IMR-90 (cell line): ENCODE data around the gene PTGES2. TPM values are rescaled to one million over a fixed set of nuclear protein-coding genes. Genes with fewer than 3 reads are reported as not detected.

Experiments
- ATAC-seq: fragments of 200-7000 bp; cut with Tn5 transposase; 2 replicates; pipeline ENCODE4 v1.9.1; 2020; ENCODE audit warnings: low read depth, mild to moderate bottlenecking, moderate library complexity
- BruUV-seq: library from RNA; stranded (reverse); fragments of 400-500 nt; replicated peaks from 2 replicates; lab custom pipeline; 2021; lab: Mats Ljungman, UMichigan
- CTCF ChIA-PET: fragments of 300-600 bp; formaldehyde crosslinking; extraction: SDS; loops from one replicate; lab custom pipeline; 2021; ENCODE audit warnings: antibody characterized with exemption; lab: Yijun Ruan, JAX
- POLR2A ChIA-PET: fragments of 300-600 bp; sonication (Branson Sonifier 250); formaldehyde crosslinking; loops from one replicate; lab custom pipeline; 2022; ENCODE audit warnings: antibody characterized with exemption; ENCODE audit not compliant: unreplicated experiment; lab: Charles Lee
- DNase-seq: peaks from one replicate; pipeline ENCODE4 v3.0.0; 2013
- H2AFZ ChIP-seq: replicated peaks from 2 replicates; pipeline ENCODE3; 2013; ENCODE audit warnings: low read length, mild to moderate bottlenecking; ENCODE audit not compliant: poor library complexity
- H2AK5ac ChIP-seq: 2 replicates; pipeline ENCODE4 v1.6.1; 2013; ENCODE audit warnings: low read depth, low read length, inconsistent platforms
- H2AK9ac ChIP-seq: replicated peaks from 2 replicates; pipeline ENCODE3; 2013; ENCODE audit warnings: mild to moderate bottlenecking, low read depth, low read length, moderate library complexity; ENCODE audit not compliant: poor library complexity
- H2BK120ac ChIP-seq: 2 replicates; pipeline ENCODE4 v1.6.1; 2013; ENCODE audit warnings: low read depth, low read length, inconsistent platforms
- H2BK15ac ChIP-seq: 3 replicates; pipeline ENCODE4 v1.6.1; 2013; ENCODE audit warnings: low read depth, low read length, inconsistent platforms
- H2BK20ac ChIP-seq: 2 replicates; pipeline ENCODE4 v1.6.1; 2013; ENCODE audit warnings: low read depth, mild to moderate bottlenecking, inconsistent platforms, low read length, moderate library complexity
- H2BK5ac ChIP-seq: 2 replicates; pipeline ENCODE4 v1.6.1; 2013; ENCODE audit warnings: mild to moderate bottlenecking, low read depth, low read length, inconsistent platforms; ENCODE audit not compliant: poor library complexity, severe bottlenecking
- H3K14ac ChIP-seq: replicated peaks from 2 replicates; pipeline ENCODE4 v1.6.1; 2013; ENCODE audit warnings: low read depth, low read length, inconsistent platforms
- H3K18ac ChIP-seq: 2 replicates; pipeline ENCODE4 v1.6.1; 2013; ENCODE audit warnings: low read depth, low read length, control low read depth
- H3K23ac ChIP-seq: 2 replicates; pipeline ENCODE4 v1.6.1; 2013; ENCODE audit warnings: low read depth, low read length, inconsistent platforms
- H3K27ac ChIP-seq: 2 replicates; pipeline ENCODE4 v1.5.1; 2013; ENCODE audit warnings: mild to moderate bottlenecking, control low read depth, low read length; ENCODE audit not compliant: insufficient read depth
- H3K27me3 ChIP-seq: 2 replicates; pipeline ENCODE4 v1.6.1; 2013; ENCODE audit warnings: low read length; ENCODE audit not compliant: control insufficient read depth, insufficient read depth
- H3K36me3 ChIP-seq: 2 replicates; pipeline ENCODE4 v1.6.1; 2013; ENCODE audit warnings: low read length, mixed read lengths; ENCODE audit not compliant: control insufficient read depth, insufficient read depth
- H3K4ac ChIP-seq: 2 replicates; pipeline ENCODE4 v1.6.1; 2013; ENCODE audit warnings: low read depth, low read length, inconsistent platforms
- H3K4me1 ChIP-seq: 2 replicates; pipeline ENCODE4 v1.6.1; 2013; ENCODE audit warnings: low read length, mixed read lengths; ENCODE audit not compliant: control insufficient read depth, insufficient read depth
- H3K4me2 ChIP-seq: 2 replicates; pipeline ENCODE4 v1.6.1; 2013; ENCODE audit warnings: low read depth, mild to moderate bottlenecking, control low read depth, low read length, moderate library complexity
- H3K4me3 ChIP-seq: 2 replicates; pipeline ENCODE4 v1.5.1; 2013; ENCODE audit warnings: low read depth, mild to moderate bottlenecking, control low read depth, low read length, moderate library complexity; ENCODE audit not compliant: insufficient read depth
- H3K56ac ChIP-seq: 2 replicates; pipeline ENCODE4 v1.6.1; 2013; ENCODE audit warnings: low read length, inconsistent platforms; ENCODE audit not compliant: insufficient read depth; ENCODE audit errors: extremely low read depth
- H3K79me1 ChIP-seq, 2 experiments: 2 replicates each; pipeline ENCODE4 v1.6.1; 2013; ENCODE audit warnings: low read length in 2 of 2, inconsistent platforms in 1 of 2, low read depth in 1 of 2
- H3K9ac ChIP-seq: 2 replicates; pipeline ENCODE4 v1.6.1; 2013; ENCODE audit warnings: low read depth, low read length, control low read depth
- H3K9me1 ChIP-seq: 2 replicates; pipeline ENCODE4 v1.6.1; 2013; ENCODE audit warnings: low read length, inconsistent platforms; ENCODE audit not compliant: insufficient read depth
- H3K9me3 ChIP-seq: 2 replicates; pipeline ENCODE4 v1.6.1; 2013; ENCODE audit warnings: low read length; ENCODE audit not compliant: control insufficient read depth, insufficient read depth
- H4K20me1 ChIP-seq: 2 replicates; pipeline ENCODE4 v1.6.1; 2013; ENCODE audit warnings: low read length, inconsistent platforms; ENCODE audit not compliant: insufficient read depth
- H4K5ac ChIP-seq: 2 replicates; pipeline ENCODE4 v1.6.1; 2013; ENCODE audit warnings: mild to moderate bottlenecking, low read depth, low read length, control low read depth
- H4K8ac ChIP-seq, 2 experiments: 2 replicates each; pipeline ENCODE4 v1.6.1; 2013; ENCODE audit warnings: low read depth in 2 of 2, low read length in 2 of 2, control low read depth in 1 of 2, inconsistent platforms in 1 of 2
- H4K91ac ChIP-seq: 2 replicates; pipeline ENCODE4 v1.6.1; 2013; ENCODE audit warnings: low read depth, low read length, inconsistent platforms; ENCODE audit not compliant: insufficient read depth
- BHLHE40 ChIP-seq: fragments of 150-350 bp; IDR thresholded peaks from 2 replicates; pipeline ENCODE4 v1.6.1; 2016; ENCODE audit warnings: mild to moderate bottlenecking, low read depth, low read length
- CHD1 ChIP-seq: IDR thresholded peaks from 2 replicates; pipeline ENCODE4 v1.6.1; 2012; ENCODE audit warnings: low read depth, low read length, improper control_type of control experiment
- ELK1 ChIP-seq: fragments of 150-350 bp; IDR thresholded peaks from 2 replicates; pipeline ENCODE4 v1.6.1; 2016; ENCODE audit warnings: low read depth, mild to moderate bottlenecking, low read length, moderate library complexity, borderline replicate concordance
- FOS ChIP-seq: fragments of 150-350 bp; IDR thresholded peaks from 2 replicates; pipeline ENCODE4 v1.6.1; 2016; ENCODE audit warnings: low read depth, low read length
- MAZ ChIP-seq: IDR thresholded peaks from 2 replicates; pipeline ENCODE4 v1.6.1; 2012; ENCODE audit warnings: low read depth, mild to moderate bottlenecking, low read length, improper control_type of control experiment, moderate library complexity, borderline replicate concordance
- MXI1 ChIP-seq: IDR thresholded peaks from 2 replicates; pipeline ENCODE4 v1.6.1; 2012; ENCODE audit warnings: low read depth, mild to moderate bottlenecking, low read length, moderate library complexity, borderline replicate concordance
- POLR2A ChIP-seq: IDR thresholded peaks from 2 replicates; pipeline ENCODE4 v1.6.1; 2012; ENCODE audit warnings: mild to moderate bottlenecking, low read depth, low read length
- RAD21 ChIP-seq: IDR thresholded peaks from 2 replicates; pipeline ENCODE4 v1.6.1; 2012; ENCODE audit warnings: low read length, improper control_type of control experiment
- RCOR1 ChIP-seq: IDR thresholded peaks from 2 replicates; pipeline ENCODE4 v1.6.1; 2012; ENCODE audit warnings: mild to moderate bottlenecking, low read length, improper control_type of control experiment; ENCODE audit not compliant: insufficient replicate concordance
- RFX5 ChIP-seq: IDR thresholded peaks from 2 replicates; pipeline ENCODE4 v1.8.0; 2012; ENCODE audit warnings: low read depth, mild to moderate bottlenecking, low read length, moderate library complexity
- USF2 ChIP-seq: fragments of 150-350 bp; IDR thresholded peaks from 2 replicates; pipeline ENCODE4 v1.6.1; 2017; ENCODE audit warnings: mild to moderate bottlenecking, antibody characterized with exemption, low read length, low read depth
- WGBS, 2 experiments: methylation state at CpG; one replicate each; pipeline versions ENCODE4 v1.1.5 to v1.1.7; 2013; ENCODE audit warnings: missing lambda C conversion rate in 2 of 2; ENCODE audit not compliant: insufficient read length in 1 of 2; ENCODE audit errors: extremely low coverage in 2 of 2; 5-methylcytosine and 5-hydroxymethylcytosine counted together
- dilution Hi-C: fragments of 300-500 bp; cut with HindIII; formaldehyde crosslinking; loops from one replicate; pipeline ENCODE4 v1.14.3; 2018; ENCODE audit warnings: low sequenced_read_pairs; ENCODE audit not compliant: unreplicated experiment
- in situ Hi-C: fragments of 300-500 bp; cut with MboI; formaldehyde crosslinking; loops from 3 replicates; pipeline ENCODE4 v1.14.3; 2019; ENCODE audit warnings: low sequenced_read_pairs, inconsistent platforms, mixed read lengths
- intact Hi-C: fragments of 100-400 bp; cut with micrococcal nuclease; formaldehyde crosslinking; loops from 2 replicates; pipeline ENCODE4 v1.10.0; 2022
- polyA plus RNA-seq, 3 experiments: library from polyadenylated mRNA; depleted of rRNA; stranded (reverse); fragments of >200 nt; gene quantifications; 2 replicates each; pipeline ENCODE4 v1.2.3, GENCODE V29; 2012; ENCODE audit warnings: low replicate concordance in 1 of 3
- total RNA-seq: library from RNA; depleted of rRNA; stranded (reverse); fragments of >200 nt; gene quantifications from 2 replicates; pipeline ENCODE4 v1.2.3, GENCODE V29; 2012

PTGES2 gene
- total and polyA plus RNA-seq, 2 of the 4 experiments (the other 2 are of a cell fraction) = 100 to 107 TPM

- TF ChIP-seq ELK1 (no peak), RAD21 (no peak)
Observed at GRCh38 chr9:128118472-128118857, 9.1 kb downstream of the PTGES2 start (continued).

- Histone ChIP-seq H3K4ac (no peak overlapping the region), H3K23ac (peak overlapping the region; percentile 48; the same call in 1 of the 2 replicates), H3K9me3 (no peaks in the 10 kb centered on the region), H3K27me3 (no peaks in the 10 kb centered on the region), H2AK9ac (peak overlapping the region; percentile 78), H3K4me2 (no peak overlapping the region), H3K79me1 (no peaks in the 10 kb centered on the region), H3K9me1 (no peaks in the 10 kb centered on the region), H3K27ac (no peak overlapping the region), H2BK15ac (no peak overlapping the region), H2BK5ac (no peak overlapping the region), H3K4me3 (no peak overlapping the region), H4K5ac (no peak overlapping the region), H2BK120ac (no peak overlapping the region), H2AK5ac (no peak overlapping the region), H4K8ac (peak overlapping the region in 1 of 2 experiments; percentile 67; a peak in 1 of 4 replicates), H3K14ac (no peak overlapping the region), H4K91ac (no peak overlapping the region), H3K18ac (no peak overlapping the region), H4K20me1 (no peaks in the 10 kb centered on the region), H2BK20ac (no peak overlapping the region), H3K4me1 (no peaks in the 10 kb centered on the region), H3K9ac (no peak overlapping the region), H3K56ac (no peak overlapping the region), H3K36me3 (peaks cover 27% of the 10 kb centered on the region; the same call in 1 of the 2 replicates), H2AFZ (peak overlapping the region; percentile 96)
- CTCF ChIA-PET = interaction anchor here (0.6 to 2.0 kb wide), 17 partner anchors 9 to 606 kb away, joined by 3 to 16 read pairs (median 3); partner anchors contain the start of genes DPM2 and PTGES2
- in situ Hi-C loops = no loop called here
- dilution Hi-C loops = no loop called here
- no TSS peak for BruUV-seq
- ATAC-seq (peak; percentile 89), DNase-seq (peak; percentile 80)
- intact Hi-C loops = loop anchor here (1.0 to 5.0 kb wide), 2 partner anchors 175 to 376 kb away; no protein-coding TSS in a partner anchor
- 17% methylated on average over 9 of the region's 27 CpGs; no CpG with 5 or more reads in 1 of the 2 experiments for WGBS, 2 experiments
- POLR2A ChIA-PET = interaction anchor here (0.7 kb wide), 1 partner anchor 40 kb away, joined by 7 read pairs; no protein-coding TSS in a partner anchor
- TF ChIP-seq ELK1 (no peak), MAZ (peak; percentile 63), RAD21 (peak; percentile 98), MXI1 (no peak), USF2 (no peak), FOS (no peak), CHD1 (no peak), RCOR1 (no peak), RFX5 (no peak), POLR2A (peak; percentile 50; the same call in 1 of the 2 replicates), BHLHE40 (no peak; the same call in 1 of the 2 replicates)
Observed at GRCh38 chr9:128117613-128118471, 9.7 kb downstream of the PTGES2 start.
